M059J (cell line): ENCODE data around the gene RUSF1. TPM values are rescaled to one million over a fixed set of nuclear protein-coding genes. Genes with fewer than 3 reads are reported as not detected.

ENCODE experiments used
- DNase-seq: peaks from one replicate; pipeline ENCODE4 v3.0.0-alpha.2; 2012; ENCODE audit warnings: low read depth
- total RNA-seq: library from RNA; depleted of rRNA; stranded (reverse); fragments of >200 nt; shearing (Covaris generic); gene quantifications from 2 replicates; pipeline ENCODE4 v1.2.3, GENCODE V29; 2014

RUSF1 gene
- total RNA-seq, 1 experiment from 2014 or later, result 47.8 TPM

- no peak for DNase-seq
These were observed 36.8 kb downstream of the RUSF1 start for GRCh38 chr16:31471241-31471874.

GRCh38 chr16:31470615-31471014 is 37.6 kb downstream of the RUSF1 start:
- DNase-seq, result no peak

- no peak for DNase-seq
These were observed 40.3 kb downstream of the RUSF1 start for GRCh38 chr16:31467858-31468257.

GRCh38 chr16:31467151-31467773 is 40.9 kb downstream of the RUSF1 start:
- peak; percentile 51 for DNase-seq

GRCh38 chr16:31466381-31466841 is 41.8 kb downstream of the RUSF1 start:
- DNase-seq, result no peak

GRCh38 chr16:31465788-31466370 is 42.3 kb downstream of the RUSF1 start:
- DNase-seq, result no peak

- DNase-seq, result no peak
These were observed 43.4 kb downstream of the RUSF1 start for GRCh38 chr16:31464781-31465260.

- no peak for DNase-seq
These were observed 43.8 kb downstream of the RUSF1 start for GRCh38 chr16:31464348-31464769.

GRCh38 chr16:31461921-31462804 is 46.0 kb downstream of the RUSF1 start:
- no peak for DNase-seq

GRCh38 chr16:31461201-31461920 is 46.8 kb downstream of the RUSF1 start:
- no peak for DNase-seq

- peak; percentile 58 for DNase-seq
These were observed 47.6 kb downstream of the RUSF1 start for GRCh38 chr16:31460582-31461002.

- DNase-seq, result peak; percentile 98
These were observed 48.3 kb downstream of the RUSF1 start for GRCh38 chr16:31459687-31460581.

GRCh38 chr16:31458844-31459686 is 49.1 kb downstream of the RUSF1 start, which contains the start of gene ARMC5:
Gene ARMC5, plus strand, starts transcription at chr16:31459501. Its CDS starts 24 bp downstream, at chr16:31459525.
- DNase-seq, result peak; percentile 98

GRCh38 chr16:31458073-31458843 is 49.9 kb downstream of the RUSF1 start:
- peak; percentile 69 for DNase-seq

- no peak for DNase-seq
These were observed 51.2 kb downstream of the RUSF1 start for GRCh38 chr16:31456988-31457360.

GRCh38 chr16:31455601-31456314 is 52.4 kb downstream of the RUSF1 start:
- DNase-seq, result peak; percentile 27
